Lower leg skin (tissue), 3 donors: ENCODE results near the gene NAMPT.

Experiments
- CTCF ChIP-seq, 3 donors: fragments of 450-650 bp; IDR thresholded peaks; one replicate each; pipeline ENCODE4 v1.5.1; 2016; ENCODE audit warnings: antibody characterized with exemption in 3 of 3, mild to moderate bottlenecking in 3 of 3, moderate library complexity in 2 of 3
- POLR2A ChIP-seq, 2 donors: fragments of 450-650 bp; IDR thresholded peaks; one replicate each; pipeline ENCODE4 v1.6.1; 2016 to 2017; ENCODE audit warnings: antibody characterized with exemption in 2 of 2, mild to moderate bottlenecking in 1 of 2, moderate library complexity in 1 of 2

DNA sequence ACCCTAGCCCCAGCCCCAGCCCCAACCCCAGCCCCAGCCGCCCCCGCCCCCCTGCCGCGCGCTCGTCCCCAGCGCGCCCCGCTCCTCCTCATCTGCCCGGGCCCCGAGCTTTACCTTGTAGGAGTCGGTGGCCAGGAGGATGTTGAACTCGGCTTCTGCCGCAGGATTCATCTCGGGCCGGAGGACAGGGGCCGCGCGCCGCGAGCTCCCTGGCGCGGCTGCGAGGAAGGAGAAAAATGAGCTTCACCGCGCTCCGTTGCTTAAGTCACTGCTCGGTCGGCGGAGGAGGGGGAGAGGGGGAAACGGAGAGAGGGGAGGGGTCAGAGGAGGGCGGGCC is at the start of gene NAMPT:
- no peak for TF ChIP-seq CTCF (IDR thresholded peaks at IDR 0.05)
- TF ChIP-seq POLR2A (IDR thresholded peaks at IDR 0.05): peak in 1 of 2 donors; percentile 62
